GM18517 (cell line): Measurements from ENCODE around the gene INSIG2.
A peak's percentile ranks its signal among the peaks of the same experiment; 100 is the strongest.
"Not testable (repeated sequence)": the region's sequence is repeated elsewhere in the genome, so short reads cannot be mapped to it uniquely, and the experiment has no call there.

Source experiments
- ATAC-seq: cut with Tn5 transposase; IDR thresholded peaks from one replicate; pipeline ENCODE4 v1.9.1; 2021; ENCODE audit warnings: mild to moderate bottlenecking, moderate library complexity; ENCODE audit not compliant: unreplicated experiment

INSIG2 gene

GRCh38 chr2:118059919-118060478 lies 28.3 kb upstream of the INSIG2 start:
- ATAC-seq, result no peak

- ATAC-seq, result peak; percentile 90
These were observed 26.9 kb upstream of the INSIG2 start for GRCh38 chr2:118061135-118061955.

GRCh38 chr2:118062048-118062447 lies 26.2 kb upstream of the INSIG2 start:
- no peak for ATAC-seq

- ATAC-seq, result no peak
These were observed 25.6 kb upstream of the INSIG2 start for GRCh38 chr2:118062669-118063068.

GRCh38 chr2:118065015-118065706 lies 23.1 kb upstream of the INSIG2 start:
- ATAC-seq, result no peak

GRCh38 chr2:118065921-118066511 lies 22.3 kb upstream of the INSIG2 start:
- no peak for ATAC-seq

- ATAC-seq, result no peak
These were observed 10.5 kb upstream of the INSIG2 start for GRCh38 chr2:118077636-118078247.

GRCh38 chr2:118078734-118079133 lies 9.5 kb upstream of the INSIG2 start:
- ATAC-seq, result no peak

- no peak for ATAC-seq
These were observed 3.7 kb upstream of the INSIG2 start for GRCh38 chr2:118084491-118085089.

- no peak for ATAC-seq
These were observed 2.9 kb upstream of the INSIG2 start for GRCh38 chr2:118085173-118086023.

- no peak for ATAC-seq
These were observed 2.1 kb upstream of the INSIG2 start for GRCh38 chr2:118086024-118086633.

- peak; percentile 42 for ATAC-seq
These were observed 999 bp downstream of the INSIG2 start for GRCh38 chr2:118089139-118089800.

GRCh38 chr2:118090387-118091139 lies 2.3 kb downstream of the INSIG2 start:
- no peak for ATAC-seq

GRCh38 chr2:118091140-118091478 lies 2.8 kb downstream of the INSIG2 start:
- no peak for ATAC-seq

GRCh38 chr2:118091631-118092030 lies 3.4 kb downstream of the INSIG2 start:
- no peak for ATAC-seq

- not testable (repeated sequence) for ATAC-seq
These were observed 5.8 kb downstream of the INSIG2 start for GRCh38 chr2:118094102-118094501.

GRCh38 chr2:118094503-118094902 lies 6.2 kb downstream of the INSIG2 start:
- no peak for ATAC-seq

- no peak for ATAC-seq
These were observed 7.3 kb downstream of the INSIG2 start for GRCh38 chr2:118095610-118096009.
